Left lung (tissue), 10 donors: ENCODE measurements around the gene GSK3A. TPM values are rescaled to one million over a fixed set of nuclear protein-coding genes. Genes with fewer than 3 reads are reported as not detected.
A peak's percentile ranks its signal among the peaks of the same experiment; 100 is the strongest.

Source experiments
- ATAC-seq: fragments of 200-7000 bp; cut with Tn5 transposase; one replicate; pipeline ENCODE4 v1.9.1; 2020; ENCODE audit warnings: moderate library complexity
- DNase-seq, 4 donors: peaks; one replicate each; pipeline ENCODE4 v3.0.0-alpha.2; 2013 to 2020
- H3K27ac ChIP-seq, 2 donors: fragments of 200-600 bp; sonication (generic) in 1 of 2; one replicate each; pipeline versions ENCODE4 v1.5.0 to v1.8.0; 2020 to 2021
- H3K27me3 ChIP-seq, 2 donors: fragments of 200-600 bp; sonication (generic) in 1 of 2; one replicate each; pipeline versions ENCODE4 v1.5.0 to v1.8.0; 2020 to 2021
- H3K36me3 ChIP-seq, 2 donors: fragments of 200-600 bp; sonication (generic) in 1 of 2; one replicate each; pipeline versions ENCODE4 v1.5.0 to v1.8.0; 2020 to 2021
- H3K4me1 ChIP-seq, 2 donors: fragments of 200-600 bp; one replicate each; pipeline ENCODE4 v1.8.0; 2021
- H3K4me3 ChIP-seq, 2 donors: fragments of 200-600 bp; sonication (generic) in 1 of 2; one replicate each; pipeline versions ENCODE4 v1.5.0 to v1.8.0; 2020 to 2021; ENCODE audit warnings: mild to moderate bottlenecking in 1 of 2
- H3K9me3 ChIP-seq, 2 donors: fragments of 200-600 bp; sonication (generic) in 1 of 2; one replicate each; pipeline versions ENCODE4 v1.5.0 to v1.8.0; 2020 to 2021
- intact Hi-C, 2 donors: fragments of 100-400 bp; cut with DNase I; formaldehyde crosslinking; loops; one replicate each; pipeline versions ENCODE4 v1.11.2 to v1.14.2; 2022
- polyA plus RNA-seq, 6 donors: library from polyadenylated mRNA; unstranded; fragments of 120-200 nt; gene quantifications; one replicate each; pipeline ENCODE4 v1.2.1, GENCODE V29; 2013; ENCODE audit not compliant: insufficient read length in 6 of 6
- total RNA-seq, 2 donors: library from RNA; stranded (reverse); fragmentation: NEBNext Ultra II Directional; extraction: Animal tissue kit (Norgen Biotek cat#: 25700); gene quantifications; one replicate each; pipeline ENCODE4 v1.2.1, GENCODE V29; 2021
- TF ChIP-seq, protein P1 (sequence below), 2 donors: fragments of 200-600 bp; sonication (generic) in 1 of 2; IDR thresholded peaks; one replicate each; pipeline versions ENCODE4 v1.5.0 to v1.8.0; 2021; ENCODE audit warnings: antibody characterized with exemption in 2 of 2
- donor health status: DM: no; HTN: yes; CAD: no.
- donor health status: DM: no; HTN: no; CAD: no.

Gene GSK3A
- total and polyA plus RNA-seq, 8 donors, result 33.4 to 67.4 (median 61.1) TPM

GRCh38 chr19:42246922-42247639 is 4.7 kb upstream of the GSK3A start:
- H3K4me3 ChIP-seq, result no peak overlapping the region
- intact Hi-C loops, result no loop called here
- H3K4me1 ChIP-seq, result peaks cover 25 to 50% of the 10 kb centered on the region in 2 donors
- peaks cover 0 to 23% of the 10 kb centered on the region in 2 donors for H3K36me3 ChIP-seq
- H3K9me3 ChIP-seq, result no peaks in the 10 kb centered on the region
- TF ChIP-seq, protein P1, sequence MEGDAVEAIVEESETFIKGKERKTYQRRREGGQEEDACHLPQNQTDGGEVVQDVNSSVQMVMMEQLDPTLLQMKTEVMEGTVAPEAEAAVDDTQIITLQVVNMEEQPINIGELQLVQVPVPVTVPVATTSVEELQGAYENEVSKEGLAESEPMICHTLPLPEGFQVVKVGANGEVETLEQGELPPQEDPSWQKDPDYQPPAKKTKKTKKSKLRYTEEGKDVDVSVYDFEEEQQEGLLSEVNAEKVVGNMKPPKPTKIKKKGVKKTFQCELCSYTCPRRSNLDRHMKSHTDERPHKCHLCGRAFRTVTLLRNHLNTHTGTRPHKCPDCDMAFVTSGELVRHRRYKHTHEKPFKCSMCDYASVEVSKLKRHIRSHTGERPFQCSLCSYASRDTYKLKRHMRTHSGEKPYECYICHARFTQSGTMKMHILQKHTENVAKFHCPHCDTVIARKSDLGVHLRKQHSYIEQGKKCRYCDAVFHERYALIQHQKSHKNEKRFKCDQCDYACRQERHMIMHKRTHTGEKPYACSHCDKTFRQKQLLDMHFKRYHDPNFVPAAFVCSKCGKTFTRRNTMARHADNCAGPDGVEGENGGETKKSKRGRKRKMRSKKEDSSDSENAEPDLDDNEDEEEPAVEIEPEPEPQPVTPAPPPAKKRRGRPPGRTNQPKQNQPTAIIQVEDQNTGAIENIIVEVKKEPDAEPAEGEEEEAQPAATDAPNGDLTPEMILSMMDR (IDR thresholded peaks at IDR 0.05), result no peak
- peak overlapping the region; percentile 16 to 44 for H3K27ac ChIP-seq
- DNase-seq (no peak), ATAC-seq (no peak)
- no peaks in the 10 kb centered on the region for H3K27me3 ChIP-seq

DNA sequence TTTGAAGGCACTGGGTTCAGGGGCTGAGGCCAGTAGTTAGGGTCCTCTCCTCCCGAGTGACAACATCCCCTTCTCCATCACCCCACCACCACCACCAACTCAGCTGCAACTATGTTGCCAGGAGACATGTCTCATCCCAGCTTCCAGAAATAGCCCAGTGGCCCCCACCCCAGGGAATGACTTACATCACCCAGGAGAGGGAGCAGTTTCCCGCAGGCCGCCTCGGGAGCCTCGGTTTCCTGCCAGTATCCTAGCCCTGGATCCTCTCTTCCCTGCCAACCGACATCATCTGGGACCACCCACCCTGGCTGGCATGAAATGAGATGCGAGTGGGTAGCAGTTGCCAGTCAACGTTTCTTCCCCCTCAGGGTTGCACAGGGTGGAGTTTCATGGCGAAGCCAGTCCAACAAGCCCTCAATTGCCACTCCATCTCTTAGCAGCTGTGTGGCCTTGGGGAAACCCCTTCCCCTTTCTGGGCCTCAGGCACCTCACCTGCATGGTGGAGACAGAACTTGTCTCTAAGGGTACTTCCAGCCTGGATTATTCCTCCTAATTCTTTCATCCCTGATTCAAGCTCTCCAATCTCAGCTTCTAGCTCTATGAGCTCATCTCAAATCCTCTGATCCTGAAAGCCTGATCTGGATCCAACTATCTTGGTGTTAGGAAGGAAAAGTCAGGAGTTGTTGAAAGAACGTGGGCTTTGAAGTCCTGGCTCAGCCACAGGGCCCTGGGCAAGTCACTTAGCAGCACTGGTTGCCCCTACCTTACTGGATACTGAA is 3.9 kb upstream of the GSK3A start:
- peak overlapping the region; percentile 16 to 44 for H3K27ac ChIP-seq
- H3K27me3 ChIP-seq, result no peaks in the 10 kb centered on the region
- no peak overlapping the region for H3K4me3 ChIP-seq
- DNase-seq (peak in 2 of 4 donors; percentile 57 to 67), ATAC-seq (no peak)
- intact Hi-C loops, result no loop called here
- peaks cover 0 to 23% of the 10 kb centered on the region in 2 donors for H3K36me3 ChIP-seq
- H3K9me3 ChIP-seq, result no peaks in the 10 kb centered on the region
- peaks cover 21 to 47% of the 10 kb centered on the region in 2 donors for H3K4me1 ChIP-seq
- TF ChIP-seq, protein P1 (IDR thresholded peaks at IDR 0.05), result peak; percentile 37 to 41

DNA sequence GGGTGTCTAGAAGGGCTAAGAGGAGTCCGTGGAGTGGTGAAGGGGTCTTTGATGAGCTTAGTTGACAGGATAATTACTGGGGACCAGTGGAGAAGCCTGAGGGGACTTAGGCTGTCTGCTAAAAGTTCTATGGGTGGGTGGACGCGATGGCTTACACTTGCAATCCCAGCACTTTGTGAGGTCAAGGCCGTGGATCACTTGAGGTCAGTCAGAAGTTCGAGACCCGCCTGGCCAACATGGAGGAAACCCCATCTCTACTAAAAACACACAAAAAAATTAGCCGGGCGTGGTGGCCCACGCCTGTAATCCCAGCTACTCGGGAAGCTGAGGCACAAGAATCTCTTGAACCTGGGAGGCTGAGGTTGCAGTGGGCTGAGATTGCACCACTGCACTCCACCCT is 2.8 kb upstream of the GSK3A start:
- TF ChIP-seq, protein P1 (IDR thresholded peaks at IDR 0.05), result no peak
- H3K4me3 ChIP-seq, result peak overlapping the region in 1 of 2 donors; percentile 83
- peaks cover 0 to 21% of the 10 kb centered on the region in 2 donors for H3K36me3 ChIP-seq
- H3K9me3 ChIP-seq, result no peaks in the 10 kb centered on the region
- H3K27me3 ChIP-seq, result no peaks in the 10 kb centered on the region
- peaks cover 24 to 47% of the 10 kb centered on the region in 2 donors for H3K4me1 ChIP-seq
- intact Hi-C loops, result no loop called here
- DNase-seq (no peak), ATAC-seq (no peak)
- peak overlapping the region; percentile 91 to 93 for H3K27ac ChIP-seq

DNA sequence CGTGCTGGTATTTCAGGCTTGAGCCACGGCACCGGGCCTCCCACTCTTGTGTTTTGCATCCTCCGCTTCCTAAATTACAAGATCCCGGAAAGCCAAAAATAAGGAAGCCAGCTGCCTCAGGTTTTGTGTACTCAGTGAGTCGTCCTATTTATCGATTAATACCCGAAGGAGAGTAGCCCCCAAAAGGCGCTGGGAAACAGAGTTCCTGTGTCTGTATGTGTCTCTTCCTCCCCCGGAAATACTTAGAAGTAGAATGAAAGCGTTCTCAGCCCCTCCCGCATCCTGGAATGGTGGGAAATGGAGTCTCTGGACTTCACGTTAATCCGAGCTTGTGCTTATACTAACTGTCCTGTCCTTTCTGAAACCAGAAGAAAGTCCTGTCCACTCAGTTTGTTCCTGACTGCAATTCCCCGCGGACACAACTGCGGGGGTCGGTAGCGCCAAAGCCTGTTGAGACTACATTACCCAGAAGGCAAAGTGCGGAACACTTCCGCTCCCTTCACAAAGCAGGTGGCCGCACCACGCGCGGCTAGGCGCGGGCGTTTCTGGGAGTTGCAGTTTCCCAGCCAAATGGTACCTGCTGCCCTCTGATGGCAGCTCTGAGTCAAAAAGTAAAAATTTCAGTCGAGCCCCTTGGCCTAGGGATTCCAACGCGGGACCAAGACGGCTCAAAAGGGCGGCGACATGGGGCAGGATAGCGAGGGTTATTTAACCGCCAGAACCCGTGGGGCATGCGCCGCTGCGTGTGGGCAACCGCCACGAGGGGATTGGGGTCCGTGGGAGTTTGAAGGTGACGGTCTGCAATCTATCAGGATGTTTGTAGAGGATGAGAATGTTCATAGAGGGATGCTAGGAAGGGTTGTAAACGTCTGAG is 2.2 kb upstream of the GSK3A start:
- intact Hi-C loops, result no loop called here
- peaks cover 27 to 50% of the 10 kb centered on the region in 2 donors for H3K4me1 ChIP-seq
- H3K27me3 ChIP-seq, result no peaks in the 10 kb centered on the region
- peak; percentile 60 for ATAC-seq
- peaks cover 0 to 20% of the 10 kb centered on the region in 2 donors for H3K36me3 ChIP-seq
- no peaks in the 10 kb centered on the region for H3K9me3 ChIP-seq
- peak overlapping the region; percentile 91 to 93 for H3K27ac ChIP-seq
- peak overlapping the region; percentile 52 to 83 for H3K4me3 ChIP-seq
- TF ChIP-seq, protein P1 (IDR thresholded peaks at IDR 0.05), result peak; percentile 41 to 43
- peak; percentile 94 to 97 (median 96) for DNase-seq
